Heart right ventricle (tissue), 16 donors: ENCODE measurements around the gene TTBK2. TPM values are rescaled to one million over a fixed set of nuclear protein-coding genes. Genes with fewer than 3 reads are reported as not detected.

Experiments
- ATAC-seq, 8 donors: fragments of 200-7000 bp; cut with Tn5 transposase; one replicate each; pipeline ENCODE4 v1.9.1; 2020; ENCODE audit warnings: mild to moderate bottlenecking in 8 of 8, moderate library complexity in 8 of 8, moderate number of reproducible peaks in 1 of 8
- DNase-seq, 2 donors: peaks; one replicate each; pipeline ENCODE4 v3.0.0-alpha.2; 2020
- H3K27ac ChIP-seq, 10 donors: fragments of 200-600 bp; sonication (generic) in 2 of 10; one replicate each; pipeline versions ENCODE4 v1.5.0 to v1.8.0; 2020 to 2022; ENCODE audit warnings: mild to moderate bottlenecking in 3 of 10
- H3K27me3 ChIP-seq, 7 donors: fragments of 200-600 bp; one replicate each; pipeline ENCODE4 v1.8.0; 2021 to 2022; ENCODE audit warnings: mild to moderate bottlenecking in 2 of 7
- H3K36me3 ChIP-seq, 9 donors: fragments of 200-600 bp; sonication (generic) in 1 of 9; one replicate each; pipeline versions ENCODE4 v1.5.0 to v1.8.0; 2020 to 2022; ENCODE audit warnings: mild to moderate bottlenecking in 2 of 9
- H3K4me1 ChIP-seq, 9 donors: fragments of 200-600 bp; sonication (generic) in 1 of 9; one replicate each; pipeline versions ENCODE4 v1.5.0 to v1.8.0; 2020 to 2022; ENCODE audit warnings: mild to moderate bottlenecking in 4 of 9
- H3K4me3 ChIP-seq, 10 donors: fragments of 200-600 bp; sonication (generic) in 2 of 10; one replicate each; pipeline versions ENCODE4 v1.5.0 to v1.8.0; 2020 to 2022; ENCODE audit warnings: mild to moderate bottlenecking in 7 of 10, moderate library complexity in 2 of 10
- H3K9me3 ChIP-seq, 11 donors: fragments of 200-600 bp in 10 of 11; sonication (generic) in 2 of 11; one replicate each; pipeline versions ENCODE4 v1.5.0 to v1.8.0; 2013 to 2022; ENCODE audit warnings: mild to moderate bottlenecking in 2 of 11, control low read depth in 1 of 11, moderate library complexity in 1 of 11
- WGBS, 2 donors: extraction: QIAGEN DNeasy Blood & Tissue Kit; methylation state at CpG; one replicate each; pipeline ENCODE4 v1.1.7; 2013; ENCODE audit warnings: inconsistent platforms in 1 of 2; 5-methylcytosine and 5-hydroxymethylcytosine counted together
- intact Hi-C, 10 donors: fragments of 100-400 bp; cut with DNase I; formaldehyde crosslinking; loops; one replicate each; pipeline versions ENCODE4 v1.11.1 to v1.14.2; 2022
- polyA plus RNA-seq, 2 donors: library from polyadenylated mRNA; stranded (reverse); fragments of 200-250 nt; gene quantifications; one replicate each; pipeline ENCODE4 v1.2.3, GENCODE V29; 2013
- total RNA-seq, 10 donors: library from RNA; stranded (reverse); fragmentation: NEBNext Ultra II Directional in 3 of 10; extraction: Animal tissue kit (Norgen Biotek cat#: 25700) in 3 of 10; gene quantifications; one replicate each; pipeline versions ENCODE4 v1.2.1 to v1.2.4, GENCODE V29; 2021 to 2023
- TF ChIP-seq, protein P1 (sequence below), 9 donors: fragments of 200-600 bp; sonication (generic) in 2 of 9; IDR thresholded peaks; one replicate each; pipeline versions ENCODE4 v1.5.0 to v1.8.0; 2021 to 2022; ENCODE audit warnings: antibody characterized with exemption in 9 of 9, mild to moderate bottlenecking in 5 of 9, moderate library complexity in 1 of 9
- donor health status: Arrhythmogenic right ventricular cardiomyopathy.
- donor health status: ischemic (EF 13 %, LVEDD 7.1; RV severe dilation, severe dysfunction).
- donor health status: healthy with polysubstance abuse.
- donor health status: DM: no; HTN: yes; CAD: no.
- donor health status: DM: no; HTN: no; CAD: no.
- donor health status: ischemic (EF 25% LVEDD 6.9; RV normal size, moderate dysfunction).
- donor health status: ischemic (EF 25% LVEDD 5.7; RV mildly dilated, moderate dysfunction).
- donor health status: healthy.
- donor health status: DM: yes; HTN: yes; CAD: no.
- donor health status: Ischemic cardiomyopathy.
- donor health status: ischemic (EF 35%, LVEDD 5.7; RV mildly dilated, moderate dysfunction).
- donor health status: nonischemic (EF 11% LVEDD 7.7; RV severe dilation, severe dysfunction).
- donor health status: DM: yes; HTN: yes; CAD: no.
- donor health status: PGD.
- donor health status: ischemic (EF 29% LVEDD 5.4; RV normal size, mild dysfunction).
- donor health status: nonischemic (EF 23%, LVEDD 6.1; RV moderate dilation, normal function).

TTBK2 gene
- total and polyA plus RNA-seq, 12 donors, result 2.1 to 29.1 (median 22.1) TPM

DNA sequence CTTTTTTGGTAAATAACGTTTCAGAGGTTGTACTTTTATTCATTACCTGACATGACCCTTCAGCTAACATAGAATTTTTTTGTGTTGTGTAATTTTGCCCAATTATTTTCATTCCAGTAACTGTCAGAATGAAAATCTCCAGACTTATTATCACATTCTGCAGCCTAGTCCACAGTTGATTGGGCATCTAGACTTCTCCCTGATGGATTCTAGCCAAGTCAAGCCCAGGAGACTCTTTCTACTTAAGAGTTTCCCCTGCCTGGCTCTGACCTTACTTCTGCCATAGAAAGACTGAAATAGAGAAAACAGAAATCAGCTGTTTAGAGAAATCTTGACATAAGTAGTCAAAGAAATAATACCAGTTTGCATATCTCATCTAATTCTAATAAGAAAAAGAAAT lies 100.8 kb downstream of the TTBK2 start:
- Histone ChIP-seq H3K27ac (no peak overlapping the region), H3K9me3 (no peaks in the 10 kb centered on the region), H3K4me3 (no peak overlapping the region), H3K36me3 (peaks cover 0 to 40% (median 4%) of the 10 kb centered on the region in 9 donors), H3K27me3 (no peaks in the 10 kb centered on the region), H3K4me1 (peaks cover 0 to 8% (median 0%) of the 10 kb centered on the region in 9 donors)
- intact Hi-C loops, result loop anchor here in 1 of 10 donors (10.0 kb wide), 1 partner anchor 105 kb away; the partner anchor contains the start of gene TTBK2
- 48 to 67% methylated on average over 1 of the region's 1 CpG for WGBS, 2 donors
- DNase-seq, result no peak
- TF ChIP-seq, protein P1, sequence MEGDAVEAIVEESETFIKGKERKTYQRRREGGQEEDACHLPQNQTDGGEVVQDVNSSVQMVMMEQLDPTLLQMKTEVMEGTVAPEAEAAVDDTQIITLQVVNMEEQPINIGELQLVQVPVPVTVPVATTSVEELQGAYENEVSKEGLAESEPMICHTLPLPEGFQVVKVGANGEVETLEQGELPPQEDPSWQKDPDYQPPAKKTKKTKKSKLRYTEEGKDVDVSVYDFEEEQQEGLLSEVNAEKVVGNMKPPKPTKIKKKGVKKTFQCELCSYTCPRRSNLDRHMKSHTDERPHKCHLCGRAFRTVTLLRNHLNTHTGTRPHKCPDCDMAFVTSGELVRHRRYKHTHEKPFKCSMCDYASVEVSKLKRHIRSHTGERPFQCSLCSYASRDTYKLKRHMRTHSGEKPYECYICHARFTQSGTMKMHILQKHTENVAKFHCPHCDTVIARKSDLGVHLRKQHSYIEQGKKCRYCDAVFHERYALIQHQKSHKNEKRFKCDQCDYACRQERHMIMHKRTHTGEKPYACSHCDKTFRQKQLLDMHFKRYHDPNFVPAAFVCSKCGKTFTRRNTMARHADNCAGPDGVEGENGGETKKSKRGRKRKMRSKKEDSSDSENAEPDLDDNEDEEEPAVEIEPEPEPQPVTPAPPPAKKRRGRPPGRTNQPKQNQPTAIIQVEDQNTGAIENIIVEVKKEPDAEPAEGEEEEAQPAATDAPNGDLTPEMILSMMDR (IDR thresholded peaks at IDR 0.05), result no peak
- no peak for ATAC-seq

DNA sequence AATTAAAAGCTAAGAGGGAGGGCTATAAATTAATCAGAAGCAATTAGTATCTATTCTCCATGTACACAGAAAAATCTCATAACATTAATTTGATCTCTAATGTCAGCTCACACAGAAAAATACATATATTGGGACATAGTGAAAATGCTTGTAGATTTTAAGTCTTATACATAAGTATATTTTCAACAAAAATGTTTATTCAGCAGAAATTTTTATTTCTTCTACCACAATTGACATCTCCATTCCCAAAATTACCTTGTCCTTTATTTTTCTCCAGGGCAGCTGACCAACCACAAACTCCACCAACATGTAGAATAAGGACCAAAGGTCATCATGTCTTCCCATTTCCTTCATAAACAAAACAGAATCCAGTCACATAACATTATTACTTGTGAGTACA lies 109.1 kb downstream of the TTBK2 start:
- Histone ChIP-seq H3K9me3 (no peaks in the 10 kb centered on the region), H3K27me3 (no peaks in the 10 kb centered on the region), H3K4me1 (no peaks in the 10 kb centered on the region), H3K4me3 (no peak overlapping the region), H3K36me3 (peaks cover 0 to 53% (median 6%) of the 10 kb centered on the region in 9 donors), H3K27ac (no peak overlapping the region)
- intact Hi-C loops, result no loop called here
- ATAC-seq (no peak), DNase-seq (no peak)
- TF ChIP-seq, protein P1 (IDR thresholded peaks at IDR 0.05), result no peak

DNA sequence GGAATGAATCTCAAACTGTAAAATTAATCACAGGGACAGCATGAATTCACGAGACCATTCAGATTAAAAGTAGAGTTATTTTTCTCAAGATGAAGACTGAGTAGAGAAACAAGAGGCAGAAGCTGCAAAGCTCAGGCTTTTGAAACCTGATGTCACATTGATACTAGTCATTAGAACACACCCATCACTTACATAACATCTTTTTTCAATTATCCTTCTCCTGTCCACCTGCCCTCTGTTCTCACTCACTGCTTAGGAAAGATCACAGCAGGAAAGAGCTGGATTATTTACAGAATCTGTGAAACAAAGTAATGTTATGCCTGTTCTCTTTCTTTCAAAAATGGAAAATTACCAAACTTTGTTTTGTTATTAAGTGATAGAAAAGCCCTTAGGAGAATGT lies 111.7 kb downstream of the TTBK2 start:
- Histone ChIP-seq H3K27ac (no peak overlapping the region), H3K9me3 (no peaks in the 10 kb centered on the region), H3K27me3 (no peaks in the 10 kb centered on the region), H3K4me3 (no peak overlapping the region), H3K36me3 (peaks cover 0 to 59% (median 6%) of the 10 kb centered on the region in 9 donors), H3K4me1 (no peaks in the 10 kb centered on the region)
- DNase-seq (no peak), ATAC-seq (no peak)
- WGBS, 2 donors, result 95 to 100% methylated on average over 1 of the region's 1 CpG
- TF ChIP-seq, protein P1 (IDR thresholded peaks at IDR 0.05), result no peak
- intact Hi-C loops, result loop anchor here in 5 of 10 donors (10.0 kb wide), 1 partner anchor 116 kb away; the partner anchor contains the start of gene TTBK2 (in 5 of the 5)

DNA sequence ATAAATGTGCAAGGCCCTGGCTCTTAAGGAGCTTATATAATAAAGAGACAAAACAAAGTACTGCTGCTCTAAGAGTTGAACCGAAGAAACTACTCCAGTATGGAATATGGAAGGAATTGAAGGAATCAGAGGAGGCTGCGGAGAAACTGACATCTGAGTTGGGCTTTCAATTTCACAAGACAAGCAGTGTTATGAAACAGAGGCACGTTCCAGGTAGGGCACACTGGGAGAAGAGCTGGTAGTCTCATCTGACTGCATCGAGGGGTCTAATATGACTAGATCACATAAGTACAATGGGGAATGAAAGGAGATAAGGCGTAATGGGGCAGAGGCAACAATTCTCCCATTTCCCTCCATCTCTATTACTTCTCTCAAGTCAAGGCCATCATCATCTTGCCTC lies 115.3 kb downstream of the TTBK2 start:
- no peak for DNase-seq
- Histone ChIP-seq H3K36me3 (peaks cover 0 to 70% (median 0%) of the 10 kb centered on the region in 9 donors), H3K27me3 (no peaks in the 10 kb centered on the region), H3K9me3 (no peaks in the 10 kb centered on the region), H3K4me1 (peaks cover 0 to 4% (median 0%) of the 10 kb centered on the region in 9 donors), H3K27ac (no peak overlapping the region), H3K4me3 (no peak overlapping the region)
- ATAC-seq, result no peak
- intact Hi-C loops, result loop anchor here in 5 of 10 donors (10.0 kb wide), 1 partner anchor 120 kb away; the partner anchor contains the start of gene TTBK2 (in 5 of the 5)
- WGBS, 2 donors, result 94 to 95% methylated on average over 5 of the region's 5 CpGs
- TF ChIP-seq, protein P1 (IDR thresholded peaks at IDR 0.05), result no peak
